Neural progenitor cell (in vitro differentiated cells): ENCODE data around the gene SLC25A44. TPM values are rescaled to one million over a fixed set of nuclear protein-coding genes. Genes with fewer than 3 reads are reported as not detected.
A peak's percentile ranks its signal among the peaks of the same experiment; 100 is the strongest.

Source experiments
- DNase-seq: peaks from one replicate; pipeline ENCODE4 v3.0.0-alpha.2; 2016; ENCODE audit warnings: low spot score
- H2AFZ ChIP-seq: fragments of 200-600 bp; sonication (generic); replicated peaks from 2 replicates; pipeline ENCODE4 v1.6.1; 2016; ENCODE audit warnings: antibody characterized with exemption
- H3F3A ChIP-seq: fragments of 200-600 bp; sonication (generic); 2 replicates; pipeline ENCODE4 v1.6.1; 2016; ENCODE audit warnings: antibody characterized with exemption, low read depth
- H3K27ac ChIP-seq: fragments of 200-600 bp; sonication (generic); 2 replicates; pipeline ENCODE4 v1.5.1; 2016; ENCODE audit warnings: mild to moderate bottlenecking
- H3K27me3 ChIP-seq: fragments of 200-600 bp; sonication (generic); 2 replicates; pipeline ENCODE4 v1.6.1; 2016; ENCODE audit warnings: mild to moderate bottlenecking, moderate library complexity
- H3K36me3 ChIP-seq: fragments of 200-600 bp; sonication (generic); 2 replicates; pipeline ENCODE4 v1.5.1; 2016
- H3K4me1 ChIP-seq: fragments of 200-600 bp; sonication (generic); 2 replicates; pipeline ENCODE4 v1.6.1; 2016; ENCODE audit warnings: mixed run types
- H3K4me2 ChIP-seq: fragments of 200-600 bp; sonication (generic); 2 replicates; pipeline ENCODE4 v1.6.1; 2016
- H3K4me3 ChIP-seq: fragments of 200-600 bp; sonication (generic); 2 replicates; pipeline ENCODE4 v1.5.1; 2016
- H3K79me2 ChIP-seq: fragments of 200-600 bp; sonication (generic); 2 replicates; pipeline ENCODE4 v1.6.1; 2016; ENCODE audit warnings: low read depth
- H3K9ac ChIP-seq: fragments of 200-600 bp; sonication (generic); 2 replicates; pipeline ENCODE4 v1.6.1; 2016
- H3K9me3 ChIP-seq: fragments of 200-600 bp; sonication (generic); 2 replicates; pipeline ENCODE4 v1.5.1; 2016; ENCODE audit warnings: low read depth
- H4K20me1 ChIP-seq: fragments of 200-600 bp; sonication (generic); 2 replicates; pipeline ENCODE4 v1.6.1; 2016; ENCODE audit warnings: low read depth
- H3K27ac Mint-ChIP-seq: 3 replicates; pipeline ENCODE4 v1.8.0; 2021; ENCODE audit warnings: mixed read lengths
- H3K27me3 Mint-ChIP-seq: 2 replicates; pipeline ENCODE4 v1.8.0; 2022; ENCODE audit warnings: low read depth, mild to moderate bottlenecking, inconsistent platforms, moderate library complexity, mixed read lengths; ENCODE audit not compliant: insufficient read depth
- H3K36me3 Mint-ChIP-seq: 3 replicates; pipeline ENCODE4 v1.8.0; 2021; ENCODE audit warnings: mixed read lengths
- H3K4me1 Mint-ChIP-seq: 3 replicates; pipeline ENCODE4 v1.8.0; 2021; ENCODE audit warnings: mixed read lengths
- H3K4me3 Mint-ChIP-seq: 3 replicates; pipeline ENCODE4 v1.8.0; 2021; ENCODE audit warnings: mild to moderate bottlenecking, moderate library complexity, mixed read lengths
- H3K9me3 Mint-ChIP-seq: 3 replicates; pipeline ENCODE4 v1.8.0; 2020; ENCODE audit warnings: mixed read lengths
- EZH2 ChIP-seq: fragments of 200-600 bp; sonication (generic); IDR thresholded peaks from 2 replicates; pipeline ENCODE4 v1.6.1; 2017; ENCODE audit warnings: antibody characterized with exemption, mild to moderate bottlenecking, moderate library complexity
- EZH2phosphoT487 ChIP-seq: fragments of 200-600 bp; sonication (generic); IDR thresholded peaks from 2 replicates; pipeline ENCODE4 v1.6.1; 2017; ENCODE audit warnings: antibody characterized with exemption
- total RNA-seq: library from RNA; depleted of rRNA; stranded (reverse); fragments of >200 nt; gene quantifications from 2 replicates; pipeline ENCODE4 v1.2.3, GENCODE V29; 2015; ENCODE audit warnings: low replicate concordance
- TF ChIP-seq, protein P1 (sequence below): fragments of 200-600 bp; sonication (generic); IDR thresholded peaks from 2 replicates; pipeline ENCODE4 v1.5.1; 2017; ENCODE audit warnings: antibody characterized with exemption, mild to moderate bottlenecking

The SLC25A44 gene
- total RNA-seq, 1 donor from 2014 or later = 4.6 TPM

DNA sequence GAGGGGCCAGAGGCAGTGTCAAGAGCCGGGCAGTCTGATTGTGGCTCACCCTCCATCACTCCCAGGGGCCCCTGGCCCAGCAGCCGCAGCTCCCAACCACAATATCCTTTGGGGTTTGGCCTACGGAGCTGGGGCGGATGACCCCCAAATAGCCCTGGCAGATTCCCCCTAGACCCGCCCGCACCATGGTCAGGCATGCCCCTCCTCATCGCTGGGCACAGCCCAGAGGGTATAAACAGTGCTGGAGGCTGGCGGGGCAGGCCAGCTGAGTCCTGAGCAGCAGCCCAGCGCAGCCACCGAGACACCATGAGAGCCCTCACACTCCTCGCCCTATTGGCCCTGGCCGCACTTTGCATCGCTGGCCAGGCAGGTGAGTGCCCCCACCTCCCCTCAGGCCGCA, 48.0 kb downstream of the SLC25A44 start, which contains the start of gene BGLAP:
Gene BGLAP (plus strand): TSS at position 259 of the 400 bp plus-strand sequence. CDS start 48 bp downstream, at position 307.
- H3K36me3 ChIP-seq = peaks cover 3% of the 10 kb centered on the region
- H3K27ac ChIP-seq = no peak within 1 kb of the TSS
- Mint-ChIP-seq H3K4me3 (no peak within 1 kb of the TSS), H3K27me3 (peaks cover 5% of the 10 kb centered on the region), H3K36me3 (peaks cover 13% of the 10 kb centered on the region), H3K9me3 (no peaks in the 10 kb centered on the region), H3K4me1 (no peaks in the 10 kb centered on the region), H3K27ac (peak within 1 kb of the TSS; percentile 21)
- no peak within 1 kb of the TSS for H3K4me3 ChIP-seq
- no peak for DNase-seq
- H3K9ac ChIP-seq = no peak within 1 kb of the TSS
- H2AFZ ChIP-seq = no peak within 1 kb of the TSS
- H3K27me3 ChIP-seq = no peaks in the 10 kb centered on the region
- H3K4me2 ChIP-seq = no peak within 1 kb of the TSS
- peaks cover 4% of the 10 kb centered on the region for H4K20me1 ChIP-seq
- H3K9me3 ChIP-seq = no peaks in the 10 kb centered on the region
- TF ChIP-seq, protein P1, sequence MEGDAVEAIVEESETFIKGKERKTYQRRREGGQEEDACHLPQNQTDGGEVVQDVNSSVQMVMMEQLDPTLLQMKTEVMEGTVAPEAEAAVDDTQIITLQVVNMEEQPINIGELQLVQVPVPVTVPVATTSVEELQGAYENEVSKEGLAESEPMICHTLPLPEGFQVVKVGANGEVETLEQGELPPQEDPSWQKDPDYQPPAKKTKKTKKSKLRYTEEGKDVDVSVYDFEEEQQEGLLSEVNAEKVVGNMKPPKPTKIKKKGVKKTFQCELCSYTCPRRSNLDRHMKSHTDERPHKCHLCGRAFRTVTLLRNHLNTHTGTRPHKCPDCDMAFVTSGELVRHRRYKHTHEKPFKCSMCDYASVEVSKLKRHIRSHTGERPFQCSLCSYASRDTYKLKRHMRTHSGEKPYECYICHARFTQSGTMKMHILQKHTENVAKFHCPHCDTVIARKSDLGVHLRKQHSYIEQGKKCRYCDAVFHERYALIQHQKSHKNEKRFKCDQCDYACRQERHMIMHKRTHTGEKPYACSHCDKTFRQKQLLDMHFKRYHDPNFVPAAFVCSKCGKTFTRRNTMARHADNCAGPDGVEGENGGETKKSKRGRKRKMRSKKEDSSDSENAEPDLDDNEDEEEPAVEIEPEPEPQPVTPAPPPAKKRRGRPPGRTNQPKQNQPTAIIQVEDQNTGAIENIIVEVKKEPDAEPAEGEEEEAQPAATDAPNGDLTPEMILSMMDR = no peak
- TF ChIP-seq EZH2 (no peak), EZH2phosphoT487 (no peak)
- H3K4me1 ChIP-seq = no peaks in the 10 kb centered on the region
- no peaks in the 10 kb centered on the region for H3K79me2 ChIP-seq
- H3F3A ChIP-seq = no peaks in the 10 kb centered on the region

DNA sequence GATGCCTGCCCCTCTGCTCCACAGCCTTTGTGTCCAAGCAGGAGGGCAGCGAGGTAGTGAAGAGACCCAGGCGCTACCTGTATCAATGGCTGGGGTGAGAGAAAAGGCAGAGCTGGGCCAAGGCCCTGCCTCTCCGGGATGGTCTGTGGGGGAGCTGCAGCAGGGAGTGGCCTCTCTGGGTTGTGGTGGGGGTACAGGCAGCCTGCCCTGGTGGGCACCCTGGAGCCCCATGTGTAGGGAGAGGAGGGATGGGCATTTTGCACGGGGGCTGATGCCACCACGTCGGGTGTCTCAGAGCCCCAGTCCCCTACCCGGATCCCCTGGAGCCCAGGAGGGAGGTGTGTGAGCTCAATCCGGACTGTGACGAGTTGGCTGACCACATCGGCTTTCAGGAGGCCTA, 48.8 kb downstream of the SLC25A44 start:
- peaks cover 7% of the 10 kb centered on the region for H3K27me3 Mint-ChIP-seq
- H3K36me3 Mint-ChIP-seq = peaks cover 9% of the 10 kb centered on the region
- Histone ChIP-seq H3K36me3 (peaks cover 3% of the 10 kb centered on the region), H3K4me1 (peaks cover 5% of the 10 kb centered on the region), H3K9ac (no peak overlapping the region), H3K27me3 (no peaks in the 10 kb centered on the region), H3K9me3 (no peaks in the 10 kb centered on the region), H3K79me2 (no peaks in the 10 kb centered on the region), H3F3A (peaks cover 8% of the 10 kb centered on the region), H2AFZ (no peak overlapping the region), H3K27ac (no peak overlapping the region), H3K4me2 (no peak overlapping the region), H3K4me3 (no peak overlapping the region), H4K20me1 (peaks cover 4% of the 10 kb centered on the region)
- no peak for DNase-seq
- H3K9me3 Mint-ChIP-seq = no peaks in the 10 kb centered on the region
- no peak overlapping the region for H3K4me3 Mint-ChIP-seq
- H3K4me1 Mint-ChIP-seq = peaks cover 4% of the 10 kb centered on the region
- H3K27ac Mint-ChIP-seq = no peak overlapping the region
- TF ChIP-seq, protein P1 = no peak
- no peak for TF ChIP-seq EZH2
- no peak for TF ChIP-seq EZH2phosphoT487

DNA sequence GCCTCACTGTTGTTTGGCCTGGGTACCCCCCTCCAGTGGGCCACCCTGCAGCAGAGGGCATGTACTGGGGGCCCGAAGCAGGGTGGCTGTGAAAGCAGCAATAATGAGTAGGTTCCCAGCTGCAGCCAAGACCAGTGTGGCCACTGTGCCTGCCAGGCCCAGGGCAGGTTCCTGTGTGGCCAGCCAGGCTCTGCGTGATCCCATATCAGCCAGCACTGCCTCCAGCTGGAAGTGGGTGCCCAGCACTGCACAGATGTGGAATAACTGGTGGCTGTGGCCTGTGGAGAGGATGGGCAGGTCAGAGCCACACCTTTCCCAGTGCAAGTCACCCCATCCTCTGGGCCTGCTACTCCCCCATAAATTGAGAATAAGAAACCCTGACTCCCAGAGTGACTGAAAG, 50.2 kb downstream of the SLC25A44 start:
- H3K36me3 ChIP-seq = no peaks in the 10 kb centered on the region
- no peak overlapping the region for H3K4me3 Mint-ChIP-seq
- peaks cover 6% of the 10 kb centered on the region for H3K4me1 ChIP-seq
- H3K9ac ChIP-seq = no peak overlapping the region
- no peaks in the 10 kb centered on the region for H3K79me2 ChIP-seq
- H3F3A ChIP-seq = peaks cover 17% of the 10 kb centered on the region
- no peak overlapping the region for H3K4me2 ChIP-seq
- H3K4me1 Mint-ChIP-seq = peaks cover 5% of the 10 kb centered on the region
- peaks cover 7% of the 10 kb centered on the region for H3K27me3 Mint-ChIP-seq
- H2AFZ ChIP-seq = no peak overlapping the region
- DNase-seq = no peak
- TF ChIP-seq, protein P1 = no peak
- TF ChIP-seq EZH2phosphoT487 = no peak
- no peak for TF ChIP-seq EZH2
- peaks cover 4% of the 10 kb centered on the region for H4K20me1 ChIP-seq
- no peaks in the 10 kb centered on the region for H3K9me3 ChIP-seq
- peaks cover 4% of the 10 kb centered on the region for H3K36me3 Mint-ChIP-seq
- no peak overlapping the region for H3K4me3 ChIP-seq
- no peaks in the 10 kb centered on the region for H3K9me3 Mint-ChIP-seq
- H3K27ac Mint-ChIP-seq = no peak overlapping the region
- H3K27ac ChIP-seq = no peak overlapping the region
- H3K27me3 ChIP-seq = no peaks in the 10 kb centered on the region
